Stimulated activated naive CD8-positive, alpha-beta T cell treated with anti-CD3 and anti-CD28 coated beads, Interleukin-15, Interleukin-2, amounts not matched to agents 100 ng/mL and 50 ng/mL, for 24 hours (primary cell): ENCODE data around the gene RABL3.
A peak's percentile ranks its signal among the peaks of the same experiment; 100 is the strongest.
"Not testable (repeated sequence)": the region's sequence is repeated elsewhere in the genome, so short reads cannot be mapped to it uniquely, and the experiment has no call there.

Source experiments
- H3K27ac Mint-ChIP-seq: one replicate; pipeline ENCODE4 v1.8.0; 2021; ENCODE audit warnings: mild to moderate bottlenecking, mixed read lengths
- H3K27me3 Mint-ChIP-seq: one replicate; pipeline ENCODE4 v1.8.0; 2021; ENCODE audit warnings: mixed read lengths
- H3K36me3 Mint-ChIP-seq: one replicate; pipeline ENCODE4 v1.8.0; 2021; ENCODE audit warnings: low read depth, mixed read lengths
- H3K4me1 Mint-ChIP-seq: one replicate; pipeline ENCODE4 v1.8.0; 2021; ENCODE audit warnings: low read depth, mixed read lengths
- H3K4me3 Mint-ChIP-seq: one replicate; pipeline ENCODE4 v1.8.0; 2021; ENCODE audit warnings: mild to moderate bottlenecking, mixed read lengths
- H3K9me3 Mint-ChIP-seq: one replicate; pipeline ENCODE4 v1.8.0; 2021; ENCODE audit warnings: mixed read lengths

The RABL3 gene

GRCh38 chr3:120719167-120719834 is 23.0 kb downstream of the RABL3 start:
- Mint-ChIP-seq H3K27ac (peak overlapping the region; percentile 66), H3K4me3 (peak overlapping the region; percentile 49), H3K36me3 (peaks cover 33% of the 10 kb centered on the region), H3K4me1 (peaks cover 33% of the 10 kb centered on the region)
- H3K9me3 Mint-ChIP-seq, H3K27me3 Mint-ChIP-seq: not testable (repeated sequence)

- H3K27ac Mint-ChIP-seq: no peak overlapping the region
- no peak overlapping the region for H3K4me3 Mint-ChIP-seq
Measured at GRCh38 chr3:120713262-120713661, 29.1 kb downstream of the RABL3 start.

GRCh38 chr3:120710369-120710768 is 31.9 kb downstream of the RABL3 start:
- Mint-ChIP-seq H3K36me3 (peaks cover 27% of the 10 kb centered on the region), H3K27ac (no peak overlapping the region), H3K4me3 (no peak overlapping the region), H3K27me3 (no peaks in the 10 kb centered on the region), H3K4me1 (no peaks in the 10 kb centered on the region), H3K9me3 (no peaks in the 10 kb centered on the region)

More at GRCh38 chr3:120713262-120713661, 29.1 kb downstream of the RABL3 start:
- Mint-ChIP-seq H3K27me3 (no peaks in the 10 kb centered on the region), H3K36me3 (peaks cover 10% of the 10 kb centered on the region), H3K9me3 (no peaks in the 10 kb centered on the region), H3K4me1 (peaks cover 4% of the 10 kb centered on the region)

GRCh38 chr3:120708408-120708807 is 33.9 kb downstream of the RABL3 start:
- Mint-ChIP-seq H3K4me1 (no peaks in the 10 kb centered on the region), H3K36me3 (peaks cover 43% of the 10 kb centered on the region), H3K27me3 (no peaks in the 10 kb centered on the region), H3K4me3 (no peak overlapping the region), H3K27ac (no peak overlapping the region), H3K9me3 (no peaks in the 10 kb centered on the region)

- H3K36me3 Mint-ChIP-seq: peaks cover 53% of the 10 kb centered on the region
- no peak overlapping the region for H3K4me3 Mint-ChIP-seq
- H3K9me3 Mint-ChIP-seq: no peaks in the 10 kb centered on the region
- no peaks in the 10 kb centered on the region for H3K27me3 Mint-ChIP-seq
- no peak overlapping the region for H3K27ac Mint-ChIP-seq
- H3K4me1 Mint-ChIP-seq: no peaks in the 10 kb centered on the region
Measured at GRCh38 chr3:120706950-120707349, 35.4 kb downstream of the RABL3 start.

GRCh38 chr3:120705884-120706582 is 36.3 kb downstream of the RABL3 start:
- H3K4me1 Mint-ChIP-seq: no peaks in the 10 kb centered on the region
- H3K36me3 Mint-ChIP-seq: peaks cover 58% of the 10 kb centered on the region
- H3K4me3 Mint-ChIP-seq: no peak overlapping the region
- no peaks in the 10 kb centered on the region for H3K9me3 Mint-ChIP-seq
- no peak overlapping the region for H3K27ac Mint-ChIP-seq
- no peaks in the 10 kb centered on the region for H3K27me3 Mint-ChIP-seq

GRCh38 chr3:120699333-120699732 is 43.0 kb downstream of the RABL3 start:
- Mint-ChIP-seq H3K36me3 (peaks cover 47% of the 10 kb centered on the region), H3K27ac (no peak overlapping the region), H3K4me3 (no peak overlapping the region), H3K4me1 (no peaks in the 10 kb centered on the region), H3K27me3 (no peaks in the 10 kb centered on the region), H3K9me3 (no peaks in the 10 kb centered on the region)

- Mint-ChIP-seq H3K36me3 (peaks cover 44% of the 10 kb centered on the region), H3K27me3 (no peaks in the 10 kb centered on the region), H3K4me1 (no peaks in the 10 kb centered on the region), H3K4me3 (no peak overlapping the region), H3K27ac (no peak overlapping the region), H3K9me3 (no peaks in the 10 kb centered on the region)
Measured at GRCh38 chr3:120693439-120694171, 48.7 kb downstream of the RABL3 start.

- H3K4me1 Mint-ChIP-seq: no peaks in the 10 kb centered on the region
- no peaks in the 10 kb centered on the region for H3K9me3 Mint-ChIP-seq
- H3K36me3 Mint-ChIP-seq: peaks cover 36% of the 10 kb centered on the region
- H3K4me3 Mint-ChIP-seq: no peak overlapping the region
- H3K27ac Mint-ChIP-seq: no peak overlapping the region
- no peaks in the 10 kb centered on the region for H3K27me3 Mint-ChIP-seq
Measured at GRCh38 chr3:120689395-120689794, 52.9 kb downstream of the RABL3 start.

- Mint-ChIP-seq H3K27ac (no peak overlapping the region), H3K27me3 (no peaks in the 10 kb centered on the region)
Measured at GRCh38 chr3:120688121-120688520, 54.2 kb downstream of the RABL3 start.

GRCh38 chr3:120685411-120685810 is 56.9 kb downstream of the RABL3 start:
- Mint-ChIP-seq H3K27me3 (no peaks in the 10 kb centered on the region), H3K9me3 (no peaks in the 10 kb centered on the region), H3K27ac (no peak overlapping the region), H3K4me1 (no peaks in the 10 kb centered on the region), H3K36me3 (peaks cover 13% of the 10 kb centered on the region), H3K4me3 (no peak overlapping the region)

More at GRCh38 chr3:120688121-120688520, 54.2 kb downstream of the RABL3 start:
- H3K36me3 Mint-ChIP-seq: peaks cover 30% of the 10 kb centered on the region
- no peaks in the 10 kb centered on the region for H3K4me1 Mint-ChIP-seq
- H3K9me3 Mint-ChIP-seq: no peaks in the 10 kb centered on the region
- H3K4me3 Mint-ChIP-seq: no peak overlapping the region

- Mint-ChIP-seq H3K27me3 (no peaks in the 10 kb centered on the region), H3K4me1 (no peaks in the 10 kb centered on the region), H3K4me3 (no peak overlapping the region)
Measured at GRCh38 chr3:120684896-120685295, 57.4 kb downstream of the RABL3 start.

GRCh38 chr3:120683671-120684301 is 58.5 kb downstream of the RABL3 start:
- H3K27me3 Mint-ChIP-seq: no peaks in the 10 kb centered on the region
- H3K27ac Mint-ChIP-seq: no peak overlapping the region
- peaks cover 10% of the 10 kb centered on the region for H3K36me3 Mint-ChIP-seq
- no peak overlapping the region for H3K4me3 Mint-ChIP-seq
- no peaks in the 10 kb centered on the region for H3K4me1 Mint-ChIP-seq
- no peaks in the 10 kb centered on the region for H3K9me3 Mint-ChIP-seq

More at GRCh38 chr3:120684896-120685295, 57.4 kb downstream of the RABL3 start:
- Mint-ChIP-seq H3K9me3 (no peaks in the 10 kb centered on the region), H3K36me3 (peaks cover 10% of the 10 kb centered on the region), H3K27ac (no peak overlapping the region)

GRCh38 chr3:120683213-120683612 is 59.1 kb downstream of the RABL3 start:
- Mint-ChIP-seq H3K4me1 (peaks cover 4% of the 10 kb centered on the region), H3K9me3 (no peaks in the 10 kb centered on the region), H3K27ac (no peak overlapping the region), H3K4me3 (no peak overlapping the region), H3K36me3 (peaks cover 7% of the 10 kb centered on the region), H3K27me3 (no peaks in the 10 kb centered on the region)
